GM04503 (cell line): Measurements from ENCODE around the gene RTP4.

Experiments used
- DNase-seq: peaks from one replicate; pipeline ENCODE4 v3.0.0-alpha.2; 2012; ENCODE audit warnings: low read depth

Gene RTP4, protein sequence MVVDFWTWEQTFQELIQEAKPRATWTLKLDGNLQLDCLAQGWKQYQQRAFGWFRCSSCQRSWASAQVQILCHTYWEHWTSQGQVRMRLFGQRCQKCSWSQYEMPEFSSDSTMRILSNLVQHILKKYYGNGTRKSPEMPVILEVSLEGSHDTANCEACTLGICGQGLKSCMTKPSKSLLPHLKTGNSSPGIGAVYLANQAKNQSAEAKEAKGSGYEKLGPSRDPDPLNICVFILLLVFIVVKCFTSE

DNA sequence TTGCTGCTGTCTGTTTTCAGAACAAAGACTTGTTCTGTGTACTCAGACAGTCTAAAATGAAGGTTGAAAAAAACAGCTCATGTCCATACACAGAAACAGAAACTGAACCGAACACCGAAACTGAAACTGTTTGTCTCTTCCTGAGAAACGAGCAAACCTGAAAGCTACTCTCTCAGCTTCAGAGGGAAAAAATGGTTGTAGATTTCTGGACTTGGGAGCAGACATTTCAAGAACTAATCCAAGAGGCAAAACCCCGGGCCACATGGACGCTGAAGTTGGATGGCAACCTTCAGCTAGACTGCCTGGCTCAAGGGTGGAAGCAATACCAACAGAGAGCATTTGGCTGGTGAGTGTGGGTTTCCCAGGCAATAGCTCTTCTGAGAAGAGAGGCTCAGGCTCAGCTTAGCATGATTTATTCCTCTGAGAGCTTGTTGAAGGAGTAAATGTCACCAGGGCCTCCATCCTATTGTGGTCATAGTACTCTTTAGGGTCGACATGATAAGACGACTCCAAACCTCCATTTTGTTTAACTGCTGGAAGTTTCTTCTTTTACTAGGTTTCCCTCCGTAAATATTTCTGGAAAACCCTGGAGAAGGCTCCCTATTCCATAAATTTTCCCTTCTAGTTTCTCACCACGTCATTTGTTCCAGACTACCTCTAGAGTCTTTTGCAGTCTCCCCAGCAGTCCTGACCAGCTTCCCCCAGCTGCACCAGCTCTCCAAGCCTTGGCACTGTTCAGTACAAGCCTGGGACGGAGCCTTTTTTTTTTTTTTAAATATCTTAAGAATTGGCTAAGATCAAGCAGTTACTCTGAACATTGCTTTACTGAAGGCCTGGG is at the start of gene RTP4:
Gene RTP4, plus strand, starts transcription at position 135 of the 838 bp plus-strand sequence. Its CDS starts 57 bp downstream, at position 192.
- peak; percentile 44 for DNase-seq

DNA sequence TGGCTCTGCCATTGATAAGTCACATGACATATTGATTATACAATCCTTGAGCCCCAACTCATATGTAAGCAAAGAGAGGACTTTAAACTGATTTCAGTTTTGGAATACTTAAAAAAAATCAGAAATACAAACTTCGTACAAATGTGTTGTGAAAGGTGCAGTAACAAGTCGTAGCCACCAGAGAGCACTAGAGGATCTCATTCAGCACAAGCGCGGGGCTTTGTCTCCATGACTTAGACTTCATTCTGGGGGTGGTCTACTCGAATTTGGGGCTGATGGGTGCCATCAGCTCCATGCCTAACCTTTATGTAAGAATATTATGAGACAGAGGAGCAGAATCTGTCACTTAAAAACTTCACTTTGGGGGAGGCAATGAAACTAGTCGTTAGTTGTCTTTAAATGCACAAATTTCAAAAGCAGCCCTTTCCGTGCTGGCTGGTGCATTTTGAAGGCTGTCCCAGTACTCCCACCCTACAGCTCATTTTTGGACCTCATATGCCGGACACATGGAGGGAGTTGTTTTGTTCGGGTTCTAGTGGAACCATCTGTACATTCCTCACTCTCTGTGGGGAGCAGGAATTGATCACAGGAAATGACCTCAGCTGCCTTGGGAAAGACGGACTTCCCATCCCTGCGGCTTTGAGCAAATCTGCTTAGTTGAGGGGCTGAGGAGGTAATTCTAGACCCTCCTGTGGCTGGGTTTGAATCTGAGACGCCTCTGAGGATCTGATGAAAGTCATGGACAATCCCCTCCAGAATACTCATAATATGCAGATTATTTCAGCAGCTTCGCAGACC is 49.2 kb upstream of the RTP4 start:
- DNase-seq = peak; percentile 50

DNA sequence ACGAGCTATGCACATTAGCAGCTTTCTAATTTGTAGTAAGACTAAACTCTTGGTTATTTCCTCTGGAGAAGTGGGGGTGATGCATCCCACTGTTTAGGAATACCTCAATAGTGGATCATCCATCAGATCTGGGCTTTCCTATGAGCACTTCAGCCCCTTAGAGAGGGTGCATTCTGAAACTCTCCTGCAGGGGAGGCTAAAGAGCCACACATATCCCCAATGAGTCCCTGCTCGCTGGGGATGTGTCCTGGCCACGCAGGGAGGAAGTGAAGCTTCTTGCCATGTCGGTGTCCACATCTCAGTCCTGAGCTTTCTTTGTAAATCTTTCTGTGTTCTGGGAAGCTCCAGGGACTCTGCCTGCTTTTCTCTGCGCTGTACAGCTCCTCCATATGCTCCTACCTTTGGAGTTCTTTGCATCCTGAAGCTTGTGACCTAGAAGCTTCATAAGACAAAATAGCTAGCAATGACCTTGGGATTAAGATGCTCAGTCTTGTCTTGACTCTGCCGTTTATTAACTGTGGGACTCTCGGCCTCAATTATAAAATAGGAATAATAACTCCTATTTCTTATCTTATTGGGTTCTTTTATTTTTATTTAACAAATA is 48.4 kb upstream of the RTP4 start:
- peak; percentile 55 for DNase-seq

DNA sequence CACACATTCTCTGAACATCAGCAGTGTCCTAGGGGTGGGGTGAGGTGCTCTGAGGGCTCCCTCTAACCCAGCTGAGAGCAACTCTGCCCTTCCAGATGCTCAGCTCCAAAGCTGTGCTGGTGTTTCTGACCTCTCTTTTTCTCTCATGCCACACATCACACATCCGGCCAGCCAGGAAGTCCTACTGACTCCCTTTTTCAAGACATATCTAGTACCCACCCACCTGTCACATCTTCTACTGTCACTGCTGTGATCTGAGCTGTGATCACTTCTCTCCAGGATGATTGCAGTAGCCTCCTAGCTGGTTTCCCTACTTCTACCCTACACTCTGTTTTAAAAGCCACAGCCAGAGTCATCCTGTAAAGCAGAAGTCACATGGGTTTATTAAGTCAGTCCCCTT is 46.4 kb upstream of the RTP4 start:
- no peak for DNase-seq

DNA sequence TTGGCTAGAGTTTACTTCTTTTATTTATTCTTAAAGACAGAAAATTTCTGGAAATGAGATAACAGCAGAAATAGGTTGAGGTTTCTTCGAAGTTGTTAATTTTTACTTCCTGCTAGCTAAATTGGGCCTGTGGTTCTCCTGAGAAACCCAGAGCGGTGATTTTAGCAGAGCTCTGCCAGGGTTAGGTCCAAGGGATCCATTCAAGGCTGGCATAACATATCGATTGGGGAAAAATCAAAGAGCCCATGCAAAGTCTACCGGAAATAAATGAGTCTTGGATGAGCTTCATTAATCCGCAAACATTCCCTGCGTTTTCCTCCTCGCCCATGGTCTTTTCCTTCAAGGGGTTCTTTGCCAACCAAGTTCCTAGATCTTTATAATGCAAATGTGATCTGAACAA is 45.9 kb upstream of the RTP4 start:
- no peak for DNase-seq

DNA sequence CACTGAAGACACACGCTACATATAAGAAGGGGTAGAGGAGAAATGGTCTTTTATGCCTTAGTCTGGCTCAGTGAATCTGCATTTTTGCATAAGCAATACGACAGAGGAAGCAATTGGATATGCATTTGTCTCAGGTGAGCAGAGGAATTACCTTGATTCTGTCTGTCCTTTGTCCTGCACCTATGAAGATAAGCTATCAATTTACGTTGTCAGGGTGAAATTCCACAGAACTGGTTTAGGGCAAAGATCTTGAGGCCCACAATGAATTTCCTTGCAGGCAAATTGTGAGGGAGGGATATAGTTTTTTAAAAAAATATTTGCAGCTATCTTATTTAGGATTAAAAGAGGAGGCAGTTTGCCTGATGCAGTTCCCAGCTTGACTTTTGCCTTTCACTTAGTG is 45.1 kb upstream of the RTP4 start:
- DNase-seq = no peak

DNA sequence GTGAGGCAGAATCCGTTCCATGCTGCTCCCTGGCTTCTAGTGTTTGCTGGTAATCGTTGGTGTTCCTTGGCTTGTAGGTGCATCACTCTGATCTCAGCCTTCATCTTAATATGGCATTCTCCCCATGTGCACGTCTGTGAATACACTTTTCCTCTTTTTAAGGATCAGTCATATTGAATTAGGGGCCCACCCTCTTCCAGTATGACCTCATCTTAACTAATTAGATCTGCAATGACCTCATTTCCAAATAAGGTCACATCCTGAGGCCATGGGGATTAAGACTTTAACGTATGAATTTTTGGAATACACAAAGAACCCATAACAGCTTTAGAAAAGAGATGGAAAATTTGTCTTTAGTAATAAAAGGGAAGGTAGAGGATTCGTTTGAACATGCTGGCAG is 42.6 kb upstream of the RTP4 start:
- no peak for DNase-seq

DNA sequence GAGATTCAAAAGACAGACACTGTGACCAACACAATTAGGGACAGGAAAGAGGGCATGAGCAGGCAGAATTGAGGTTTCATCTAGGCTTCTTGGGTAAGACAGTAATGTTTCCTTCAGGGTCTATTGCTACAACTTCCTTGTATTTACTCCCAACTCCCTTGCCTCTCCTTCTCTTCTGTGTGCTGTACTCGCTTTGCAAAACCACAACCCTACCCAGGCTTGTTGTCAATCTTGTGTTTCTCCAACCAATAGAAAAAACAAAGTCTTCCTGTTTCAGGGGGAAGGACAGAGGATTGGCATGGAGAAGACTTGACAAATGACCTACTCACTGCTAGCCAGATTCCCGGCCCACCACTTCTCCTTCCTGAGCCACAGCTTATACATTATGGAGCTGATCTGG is 40.3 kb upstream of the RTP4 start:
- DNase-seq = no peak

DNA sequence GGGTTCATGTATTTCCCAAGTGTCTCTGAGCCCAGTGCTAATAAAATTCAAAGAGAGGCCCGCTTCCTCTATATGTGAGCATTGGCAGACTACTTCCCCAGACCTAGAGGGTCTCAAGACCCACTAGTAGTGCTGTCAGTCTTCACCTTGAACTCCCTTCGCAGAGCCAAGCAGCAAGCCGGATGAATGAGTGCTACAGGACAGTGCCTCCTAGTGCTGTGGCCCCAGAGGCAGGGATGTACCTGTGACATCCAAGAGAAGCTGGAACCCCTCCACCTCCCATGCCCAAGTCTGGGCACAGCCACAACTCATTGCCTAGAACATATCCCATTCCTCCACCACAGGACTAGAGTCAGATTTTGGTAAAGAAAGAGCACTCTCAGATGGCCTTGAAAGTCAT is 39.5 kb upstream of the RTP4 start:
- DNase-seq = no peak

DNA sequence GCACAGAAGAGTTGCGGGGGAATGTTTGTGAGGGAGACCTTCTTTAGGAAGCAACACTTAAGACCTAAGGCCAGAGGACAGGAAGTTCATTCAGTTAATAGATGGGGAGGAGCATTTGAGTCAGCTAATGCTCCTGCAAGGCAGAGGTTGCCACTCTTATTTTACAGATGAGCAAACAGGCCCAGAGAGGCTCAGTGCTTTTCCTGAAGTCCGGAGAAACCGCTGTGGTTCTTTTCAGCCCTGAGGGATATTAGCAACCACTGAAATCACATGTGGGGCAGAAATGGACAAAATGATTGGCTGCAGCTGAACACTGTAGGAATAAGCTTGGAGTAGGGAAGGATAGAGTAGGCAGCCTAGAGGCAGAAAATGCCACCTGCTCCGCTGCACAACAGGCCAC is 33.3 kb upstream of the RTP4 start:
- no peak for DNase-seq

DNA sequence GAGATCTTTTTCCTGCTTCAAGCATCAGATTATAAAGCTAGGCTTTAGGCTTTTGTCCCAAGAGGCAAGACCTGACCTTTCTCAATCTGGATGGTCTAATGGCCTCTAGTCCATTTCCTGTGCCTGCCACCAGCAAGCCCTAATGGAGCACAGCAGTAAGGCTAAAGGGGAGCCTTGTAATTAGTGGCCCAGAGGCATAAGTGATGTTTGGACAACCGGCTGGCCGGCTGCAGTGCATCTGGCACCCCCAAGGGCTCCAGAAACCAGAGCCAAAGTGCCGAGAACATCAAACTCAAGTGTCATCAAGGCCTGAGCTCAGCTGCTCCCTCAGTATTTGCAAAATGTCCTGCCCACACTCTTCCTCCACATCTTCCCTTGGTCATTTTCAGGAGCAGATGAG is 31.9 kb upstream of the RTP4 start:
- no peak for DNase-seq

DNA sequence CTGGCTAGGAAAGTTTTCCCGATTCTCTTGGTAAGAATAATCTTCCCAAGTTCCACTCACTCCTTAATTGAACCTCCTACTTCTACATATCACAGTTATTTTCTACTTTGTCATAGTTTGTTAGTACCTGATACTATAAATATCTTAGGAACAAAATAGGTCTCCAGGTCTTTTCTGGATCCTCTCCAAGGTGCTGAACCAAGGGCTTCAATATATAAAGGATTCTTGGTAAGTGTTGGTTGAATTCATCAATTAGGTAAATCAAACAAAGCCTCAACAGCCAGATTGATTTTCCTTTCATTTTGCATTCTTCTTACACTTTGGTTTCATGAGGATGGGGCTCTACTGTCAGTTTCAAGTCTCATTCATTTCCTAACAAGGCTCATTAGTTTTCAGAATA is 27.6 kb upstream of the RTP4 start:
- DNase-seq = no peak

DNA sequence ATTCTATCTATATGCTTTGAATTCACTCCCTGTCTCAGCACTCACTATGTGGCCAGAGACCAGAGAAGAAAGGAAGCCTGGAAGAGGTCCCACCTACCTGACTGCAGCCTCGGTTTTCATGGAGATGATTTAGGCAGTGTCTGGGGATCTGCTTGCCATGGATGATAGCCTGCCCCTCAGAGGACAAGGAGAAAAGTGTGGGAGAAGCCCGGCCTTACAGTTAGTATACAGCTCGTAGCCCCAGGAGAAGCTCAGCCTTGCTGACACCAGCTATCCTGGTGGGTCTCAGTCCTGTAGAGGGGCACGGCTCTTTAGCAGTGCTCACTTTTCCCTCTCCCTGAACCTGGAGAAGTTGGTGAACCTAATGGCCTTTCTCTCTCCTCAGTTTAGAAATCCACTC is 25.9 kb upstream of the RTP4 start:
- DNase-seq = no peak

DNA sequence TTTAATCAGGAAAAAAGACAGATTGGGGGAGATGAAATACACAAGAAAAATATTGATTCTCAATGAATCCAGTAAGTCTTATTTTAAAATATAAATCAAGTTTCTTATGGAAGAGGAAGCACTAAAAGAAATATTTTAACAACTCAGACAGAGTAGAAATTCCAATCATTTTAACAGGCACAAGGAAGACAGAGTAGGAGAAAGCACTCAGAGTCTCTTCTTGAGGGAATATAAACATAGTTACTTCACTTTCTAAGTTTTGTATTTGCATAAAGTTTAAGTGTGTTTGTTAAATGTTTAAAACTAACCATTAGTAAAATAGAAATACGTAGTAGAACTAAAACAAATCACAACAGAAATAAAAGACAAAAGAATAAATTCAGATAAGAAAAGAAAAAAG is 24.5 kb upstream of the RTP4 start:
- DNase-seq = no peak

DNA sequence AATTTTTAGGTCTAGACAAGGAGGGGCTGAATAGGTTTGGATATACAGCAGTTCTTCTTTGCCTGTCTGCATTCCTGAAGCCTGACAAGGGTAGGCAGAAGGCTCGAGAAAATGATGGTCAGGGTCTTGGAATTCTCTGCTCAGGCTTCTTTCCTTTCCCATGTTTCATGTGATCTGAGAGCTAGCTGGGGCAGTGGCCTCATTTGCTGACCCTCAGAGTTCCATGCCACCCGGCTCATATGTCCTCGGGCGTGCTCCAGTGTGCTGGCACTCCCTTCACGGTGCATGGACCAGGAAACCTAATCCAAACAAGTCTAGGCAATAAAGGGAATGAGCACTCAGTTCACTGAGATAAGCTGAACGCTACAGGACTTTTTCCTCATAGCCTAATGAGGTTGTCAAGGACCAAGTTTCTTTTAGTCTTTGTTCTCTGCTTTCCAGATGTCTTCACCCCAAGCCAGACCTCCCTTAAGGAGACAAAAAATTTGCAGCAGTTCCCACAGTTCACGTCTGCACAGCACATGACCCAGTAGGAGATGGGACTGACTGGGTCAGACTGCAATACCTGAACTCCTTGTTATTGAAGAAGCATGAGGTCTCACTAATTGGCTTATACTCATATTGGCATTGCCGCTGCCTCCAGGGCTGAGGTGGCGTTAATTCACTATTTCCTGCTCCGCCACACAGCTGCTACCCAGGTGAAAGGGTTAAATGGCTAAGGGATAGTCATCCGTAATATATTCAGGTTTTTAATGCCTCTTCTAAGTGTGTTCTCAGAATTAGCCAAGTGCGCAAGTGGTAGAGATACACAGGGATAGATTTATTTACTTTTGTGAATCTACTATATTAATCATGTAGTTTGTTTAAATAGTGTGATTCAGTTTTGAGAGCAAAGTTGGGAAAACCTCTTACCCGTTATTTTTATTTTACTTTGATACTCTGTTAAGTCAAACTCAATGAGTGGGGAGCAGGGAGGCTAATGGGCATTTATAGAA is 15.3 kb upstream of the RTP4 start:
- no peak for DNase-seq

DNA sequence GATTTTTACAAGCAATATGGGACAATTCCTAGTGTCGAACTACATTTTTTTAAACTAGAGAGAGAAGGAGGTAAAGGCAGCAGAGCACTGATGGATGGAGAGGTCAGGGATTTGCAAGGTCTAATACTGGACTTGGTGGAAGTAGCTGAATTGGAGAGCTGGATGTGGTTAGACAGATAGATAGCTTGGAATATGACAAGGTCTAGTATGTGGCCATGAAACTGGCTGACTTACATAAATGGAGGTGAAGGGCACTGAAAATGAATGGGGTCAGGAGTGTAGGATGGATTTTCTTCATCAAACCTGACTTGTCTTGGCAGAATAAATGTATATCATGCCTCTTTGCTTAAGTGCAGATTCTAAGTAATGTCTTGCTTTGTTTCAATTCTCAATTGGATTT is 10.1 kb upstream of the RTP4 start:
- no peak for DNase-seq

DNA sequence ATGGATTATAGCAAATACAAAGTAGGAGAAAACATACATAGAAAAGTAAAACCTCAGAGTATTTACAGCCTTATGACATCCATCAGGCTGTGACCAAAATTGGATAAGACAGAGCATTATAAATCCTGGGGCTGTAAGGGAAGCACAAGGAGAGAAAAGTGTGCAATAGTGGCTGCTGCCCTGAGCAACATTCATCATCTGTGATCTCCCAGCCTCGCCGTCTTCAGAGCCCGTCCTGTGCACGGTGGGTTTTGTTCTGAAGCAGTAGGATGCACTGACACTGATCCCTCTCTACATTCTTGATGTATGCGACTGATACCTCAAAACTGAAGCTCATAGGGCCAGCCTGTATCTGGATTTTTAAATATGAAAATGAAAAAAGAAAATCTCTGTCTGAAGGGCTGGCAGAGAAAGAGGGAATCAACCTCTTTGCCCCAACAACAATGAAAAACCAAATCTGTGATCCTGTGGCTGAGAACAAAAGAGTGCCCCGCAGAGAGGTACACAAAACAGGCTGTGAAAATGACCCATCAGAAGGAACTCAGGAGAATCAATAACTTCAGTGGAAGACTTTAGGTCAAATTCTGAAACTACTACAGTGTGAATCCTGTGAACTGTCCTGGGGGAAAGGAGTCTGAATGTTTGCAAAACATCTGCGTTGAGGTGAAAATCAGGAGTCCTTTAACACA is 8.2 kb upstream of the RTP4 start:
- DNase-seq = no peak

DNA sequence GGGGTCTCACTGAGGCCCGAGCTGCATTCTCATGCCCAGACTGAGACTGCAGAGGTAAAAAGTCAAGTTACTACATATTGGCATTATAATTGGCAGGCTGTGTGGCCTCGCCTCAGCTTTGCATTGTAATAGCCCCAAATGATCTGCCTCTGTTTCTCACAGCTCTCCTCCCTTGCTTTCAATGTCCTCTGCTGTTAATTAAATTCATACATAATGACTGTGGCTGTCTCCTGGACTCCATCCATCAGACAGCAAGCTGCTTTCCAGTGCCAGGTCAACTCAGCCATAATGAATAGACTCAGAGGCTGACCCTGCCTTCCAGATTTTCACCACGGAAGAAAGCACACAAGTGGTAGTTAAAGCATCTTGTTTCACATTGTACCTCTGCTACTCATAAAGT is 7.6 kb upstream of the RTP4 start:
- DNase-seq = no peak

DNA sequence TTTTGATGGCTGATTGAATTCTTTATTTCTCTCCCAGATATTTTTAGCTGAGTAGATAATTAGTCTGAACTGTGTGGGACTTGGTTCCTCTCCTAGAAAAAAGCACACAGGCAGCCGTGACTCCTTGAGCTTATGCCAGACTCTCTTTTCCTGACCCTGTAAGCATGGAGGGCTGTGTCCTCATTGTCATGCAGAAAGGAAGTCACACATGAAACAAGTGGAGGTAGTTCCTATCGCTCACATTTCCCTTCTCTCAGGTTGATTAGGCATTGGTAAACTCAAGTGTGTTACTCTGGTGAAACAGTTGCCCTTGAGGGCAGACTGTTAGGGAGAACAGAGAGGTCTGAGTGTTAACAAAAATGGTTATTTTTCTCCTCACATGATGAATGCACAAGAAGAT is 6.3 kb upstream of the RTP4 start:
- DNase-seq = no peak

DNA sequence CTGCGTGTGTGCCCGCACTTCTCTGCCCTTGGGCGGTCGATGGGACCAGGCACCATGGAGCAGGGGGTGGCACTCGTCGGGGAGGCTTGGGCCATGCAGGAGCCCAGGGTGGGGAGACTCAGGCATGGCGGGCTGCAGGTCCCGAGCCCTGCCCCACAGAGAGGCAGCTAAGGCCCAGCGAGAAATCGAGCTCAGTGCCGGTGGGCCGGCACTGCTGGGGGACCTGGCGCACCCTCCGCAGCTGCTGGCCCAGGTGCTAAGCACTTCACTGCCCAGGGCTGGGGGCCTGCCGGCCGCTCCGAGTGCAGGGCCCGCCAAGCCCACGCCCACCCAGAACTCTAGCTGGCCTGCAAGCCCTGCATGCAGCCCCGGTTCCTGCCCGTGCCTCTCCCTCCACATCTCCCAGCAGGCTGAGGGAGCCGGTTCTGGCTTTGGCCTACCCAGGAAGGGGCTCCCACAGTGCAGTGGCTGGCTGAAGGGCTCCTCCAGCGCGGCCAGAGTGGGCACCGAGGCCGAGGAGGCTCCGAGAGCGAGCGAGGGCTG is 553 bp upstream of the RTP4 start:
- no peak for DNase-seq

DNA sequence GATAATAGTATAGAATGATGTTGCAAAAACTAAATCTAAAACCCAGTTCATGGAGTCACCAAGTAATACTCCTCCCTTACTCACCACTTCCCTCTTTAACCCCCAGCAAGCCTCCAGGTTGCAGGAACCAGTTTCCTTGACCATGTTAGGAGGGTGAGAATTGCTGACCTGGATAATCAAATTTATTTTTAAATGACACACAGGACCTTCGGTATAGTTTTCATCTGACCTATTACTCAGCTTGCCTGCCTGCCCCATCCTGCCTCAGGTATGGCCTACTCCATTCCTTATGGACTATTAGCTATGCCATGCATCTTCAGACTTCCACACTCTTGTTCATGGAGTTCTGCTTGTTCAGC is 883 bp downstream of the RTP4 start:
- no peak for DNase-seq
